Measurements from ENCODE around the gene ALK.

Gene ALK

DNA sequence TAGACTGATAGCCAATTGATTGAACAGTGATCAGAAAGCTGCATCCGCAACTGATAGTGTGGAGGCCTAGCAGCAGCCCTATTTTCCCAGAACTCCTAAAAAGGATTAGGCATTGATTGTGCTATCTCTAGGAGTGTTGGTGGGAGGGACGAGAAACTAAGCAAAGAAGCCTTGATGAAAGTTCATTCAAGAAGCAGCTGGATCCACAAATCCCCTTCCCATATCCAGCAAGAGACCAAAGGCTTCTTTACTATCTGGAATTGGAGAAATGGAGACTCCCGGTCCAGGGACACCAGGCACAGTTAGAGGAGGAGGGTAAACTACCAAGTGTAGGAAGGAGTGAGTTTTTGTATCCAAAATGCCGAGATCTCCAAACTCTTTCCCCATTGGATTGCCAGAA is 151.5 kb downstream of the ALK start:
- Histone ChIP-seq H3K36me3 (ENCODE audit: control insufficient read depth in 1 of 2, insufficient read depth in 2 of 2, low read length in 2 of 2) (no peaks in the 10 kb centered on the region), H3K27ac (ENCODE audit: low read length) (no peak overlapping the region), H3K4me1 (ENCODE audit: control insufficient read depth in 1 of 2, insufficient read depth in 2 of 2, low read length in 2 of 2) (peaks cover 0 to 5% of the 10 kb centered on the region in 2 donors), H3K4me3 (ENCODE audit: low read depth in 1 of 2, low read length in 2 of 2) (no peak overlapping the region), H3K9me3 (ENCODE audit: control insufficient read depth in 1 of 2, low read length in 2 of 2) (no peaks in the 10 kb centered on the region), H3K27me3 (ENCODE audit: low read depth, low read length) (no peaks in the 10 kb centered on the region)

DNA sequence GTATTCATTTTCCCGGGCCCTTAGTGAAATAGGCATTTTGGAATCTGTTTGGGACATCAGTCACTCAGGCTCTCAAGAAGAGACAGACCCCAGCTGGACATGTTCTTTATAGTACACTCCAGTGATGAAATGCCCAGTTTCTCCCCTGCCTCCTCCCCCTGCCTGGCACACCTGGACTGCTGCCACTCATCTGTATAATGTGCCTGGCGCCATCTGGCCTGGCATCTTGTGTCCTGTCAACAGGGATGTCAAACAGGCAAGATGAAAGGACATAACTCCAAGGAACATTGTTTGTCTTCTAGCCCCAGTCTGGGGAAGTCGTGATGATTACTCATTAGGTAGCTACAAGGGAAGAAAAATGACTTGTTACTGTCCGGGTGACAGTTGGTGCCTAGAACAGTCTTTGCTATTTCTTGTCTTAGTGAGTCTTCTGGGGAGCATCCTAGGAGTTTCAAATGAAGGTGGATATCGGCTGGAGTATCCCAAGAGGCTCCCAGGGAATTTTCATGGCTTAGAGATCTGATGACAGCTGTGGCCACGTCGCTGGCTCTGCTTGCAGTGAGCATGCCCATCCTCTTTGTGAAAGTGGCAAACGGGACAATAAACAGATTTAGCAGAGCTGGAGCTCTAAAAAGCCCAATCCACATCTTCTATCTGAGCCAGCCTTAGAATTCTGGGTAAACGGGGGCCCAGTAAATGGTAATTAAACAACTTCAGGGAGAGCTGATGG is 153.6 kb downstream of the ALK start:
- Histone ChIP-seq H3K27me3 (ENCODE audit: low read depth, low read length) (no peaks in the 10 kb centered on the region), H3K27ac (ENCODE audit: low read length) (no peak overlapping the region), H3K9me3 (ENCODE audit: control insufficient read depth in 1 of 2, low read length in 2 of 2) (no peaks in the 10 kb centered on the region), H3K36me3 (ENCODE audit: control insufficient read depth in 1 of 2, insufficient read depth in 2 of 2, low read length in 2 of 2) (no peaks in the 10 kb centered on the region), H3K4me3 (ENCODE audit: low read depth in 1 of 2, low read length in 2 of 2) (no peak overlapping the region), H3K4me1 (ENCODE audit: control insufficient read depth in 1 of 2, insufficient read depth in 2 of 2, low read length in 2 of 2) (peaks cover 0 to 5% of the 10 kb centered on the region in 2 donors)

- Histone ChIP-seq H3K9me3 (ENCODE audit: control insufficient read depth in 1 of 2, low read length in 2 of 2) (no peaks in the 10 kb centered on the region), H3K4me1 (ENCODE audit: control insufficient read depth in 1 of 2, insufficient read depth in 2 of 2, low read length in 2 of 2) (peaks cover 0 to 10% of the 10 kb centered on the region in 2 donors), H3K27ac (ENCODE audit: low read length) (no peak overlapping the region), H3K27me3 (ENCODE audit: low read depth, low read length) (no peaks in the 10 kb centered on the region), H3K36me3 (ENCODE audit: control insufficient read depth in 1 of 2, insufficient read depth in 2 of 2, low read length in 2 of 2) (no peaks in the 10 kb centered on the region), H3K4me3 (ENCODE audit: low read depth in 1 of 2, low read length in 2 of 2) (no peak overlapping the region)
Observed at GRCh38 chr2:29766191-29766590, 155.2 kb downstream of the ALK start.

- H3K27me3 ChIP-seq (ENCODE audit: low read depth, low read length) = no peaks in the 10 kb centered on the region
- no peak overlapping the region for H3K4me3 ChIP-seq (ENCODE audit: low read depth in 1 of 2, low read length in 2 of 2)
- H3K27ac ChIP-seq (ENCODE audit: low read length) = no peak overlapping the region
- peaks cover 0 to 10% of the 10 kb centered on the region in 2 donors for H3K4me1 ChIP-seq (ENCODE audit: control insufficient read depth in 1 of 2, insufficient read depth in 2 of 2, low read length in 2 of 2)
- no peaks in the 10 kb centered on the region for H3K9me3 ChIP-seq (ENCODE audit: control insufficient read depth in 1 of 2, low read length in 2 of 2)
- no peaks in the 10 kb centered on the region for H3K36me3 ChIP-seq (ENCODE audit: control insufficient read depth in 1 of 2, insufficient read depth in 2 of 2, low read length in 2 of 2)
Observed at GRCh38 chr2:29765721-29766120, 155.7 kb downstream of the ALK start.

- Histone ChIP-seq H3K27ac (ENCODE audit: low read length) (no peak overlapping the region), H3K27me3 (ENCODE audit: low read depth, low read length) (no peaks in the 10 kb centered on the region), H3K4me1 (ENCODE audit: control insufficient read depth in 1 of 2, insufficient read depth in 2 of 2, low read length in 2 of 2) (peaks cover 7 to 27% of the 10 kb centered on the region in 2 donors), H3K4me3 (ENCODE audit: low read depth in 1 of 2, low read length in 2 of 2) (no peak overlapping the region), H3K9me3 (ENCODE audit: control insufficient read depth in 1 of 2, low read length in 2 of 2) (no peaks in the 10 kb centered on the region), H3K36me3 (ENCODE audit: control insufficient read depth in 1 of 2, insufficient read depth in 2 of 2, low read length in 2 of 2) (no peaks in the 10 kb centered on the region)
Observed at GRCh38 chr2:29763371-29763770, 158.0 kb downstream of the ALK start.

DNA sequence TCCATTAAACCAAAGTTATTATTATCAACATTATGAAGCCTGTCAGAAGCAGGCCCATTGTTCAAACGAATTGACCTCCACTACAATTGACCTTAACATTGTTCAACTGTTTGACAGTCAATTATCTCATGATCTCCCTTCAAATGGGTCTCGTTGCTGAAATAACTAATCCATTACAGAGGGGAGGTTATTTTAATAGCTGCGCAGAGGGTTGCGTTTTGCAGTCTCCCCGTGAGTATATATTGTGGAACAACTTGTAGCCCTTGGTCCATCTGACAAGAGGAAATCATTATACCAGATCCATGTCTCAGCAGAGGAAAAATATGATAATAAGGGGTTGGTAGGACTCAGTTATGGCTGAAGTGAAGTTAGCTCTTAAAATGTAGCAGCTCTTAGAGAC is 159.1 kb downstream of the ALK start:
- Histone ChIP-seq H3K9me3 (ENCODE audit: control insufficient read depth in 1 of 2, low read length in 2 of 2) (no peaks in the 10 kb centered on the region), H3K27me3 (ENCODE audit: low read depth, low read length) (no peaks in the 10 kb centered on the region), H3K27ac (ENCODE audit: low read length) (no peak overlapping the region), H3K4me3 (ENCODE audit: low read depth in 1 of 2, low read length in 2 of 2) (no peak overlapping the region), H3K36me3 (ENCODE audit: control insufficient read depth in 1 of 2, insufficient read depth in 2 of 2, low read length in 2 of 2) (no peaks in the 10 kb centered on the region), H3K4me1 (ENCODE audit: control insufficient read depth in 1 of 2, insufficient read depth in 2 of 2, low read length in 2 of 2) (peaks cover 7 to 21% of the 10 kb centered on the region in 2 donors)

GRCh38 chr2:29761278-29761677 is 160.1 kb downstream of the ALK start:
- Histone ChIP-seq H3K36me3 (ENCODE audit: control insufficient read depth in 1 of 2, insufficient read depth in 2 of 2, low read length in 2 of 2) (no peaks in the 10 kb centered on the region), H3K4me1 (ENCODE audit: control insufficient read depth in 1 of 2, insufficient read depth in 2 of 2, low read length in 2 of 2) (peaks cover 7 to 21% of the 10 kb centered on the region in 2 donors), H3K4me3 (ENCODE audit: low read depth in 1 of 2, low read length in 2 of 2) (no peak overlapping the region), H3K9me3 (ENCODE audit: control insufficient read depth in 1 of 2, low read length in 2 of 2) (no peaks in the 10 kb centered on the region), H3K27me3 (ENCODE audit: low read depth, low read length) (no peaks in the 10 kb centered on the region), H3K27ac (ENCODE audit: low read length) (no peak overlapping the region)

DNA sequence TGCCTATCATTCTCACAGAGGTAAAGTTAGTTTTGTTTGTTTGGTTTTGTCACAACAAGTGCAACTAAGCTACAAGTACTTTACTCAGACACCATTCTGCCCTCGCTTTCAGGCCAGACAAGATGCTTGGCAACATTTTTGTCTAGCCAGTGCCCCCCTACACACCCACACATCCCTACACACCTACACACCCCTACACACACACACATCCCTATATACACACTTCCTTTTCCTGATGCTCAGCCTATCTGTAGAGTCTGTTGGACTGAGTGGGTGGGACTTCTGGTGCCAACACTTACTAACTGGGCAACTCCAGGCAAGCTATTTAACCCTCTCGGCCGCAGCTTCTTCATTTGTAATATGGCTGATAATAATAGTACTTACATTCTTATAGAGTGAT is 161.4 kb downstream of the ALK start:
- Histone ChIP-seq H3K27ac (ENCODE audit: low read length) (no peak overlapping the region), H3K4me1 (ENCODE audit: control insufficient read depth in 1 of 2, insufficient read depth in 2 of 2, low read length in 2 of 2) (peaks cover 7 to 21% of the 10 kb centered on the region in 2 donors), H3K4me3 (ENCODE audit: low read depth in 1 of 2, low read length in 2 of 2) (no peak overlapping the region), H3K27me3 (ENCODE audit: low read depth, low read length) (no peaks in the 10 kb centered on the region), H3K9me3 (ENCODE audit: control insufficient read depth in 1 of 2, low read length in 2 of 2) (no peaks in the 10 kb centered on the region), H3K36me3 (ENCODE audit: control insufficient read depth in 1 of 2, insufficient read depth in 2 of 2, low read length in 2 of 2) (no peaks in the 10 kb centered on the region)

DNA sequence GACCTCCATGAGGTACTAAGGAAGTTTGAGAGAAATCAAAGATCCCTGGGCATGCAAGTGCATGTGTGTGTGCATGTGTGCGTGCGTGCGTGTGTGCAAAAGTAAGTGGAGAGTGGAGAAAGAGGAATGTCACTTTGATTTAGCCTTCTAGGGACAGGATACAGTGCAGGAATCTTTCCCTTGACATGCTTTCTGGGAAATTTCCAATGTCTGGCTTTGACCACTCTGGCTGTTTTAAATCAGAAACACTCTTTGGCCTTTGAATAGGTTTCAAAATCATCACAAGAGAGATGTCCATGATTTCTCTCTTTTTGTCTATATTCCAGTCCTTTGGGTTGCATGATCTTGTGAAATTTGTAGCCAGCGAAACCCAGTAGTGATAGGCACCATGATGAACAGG is 162.0 kb downstream of the ALK start:
- no peaks in the 10 kb centered on the region for H3K9me3 ChIP-seq (ENCODE audit: control insufficient read depth in 1 of 2, low read length in 2 of 2)
- no peaks in the 10 kb centered on the region for H3K27me3 ChIP-seq (ENCODE audit: low read depth, low read length)
- H3K4me3 ChIP-seq (ENCODE audit: low read depth in 1 of 2, low read length in 2 of 2) = no peak overlapping the region
- peaks cover 7 to 21% of the 10 kb centered on the region in 2 donors for H3K4me1 ChIP-seq (ENCODE audit: control insufficient read depth in 1 of 2, insufficient read depth in 2 of 2, low read length in 2 of 2)
- H3K27ac ChIP-seq (ENCODE audit: low read length) = no peak overlapping the region
- no peaks in the 10 kb centered on the region for H3K36me3 ChIP-seq (ENCODE audit: control insufficient read depth in 1 of 2, insufficient read depth in 2 of 2, low read length in 2 of 2)

GRCh38 chr2:29755829-29756228 is 165.6 kb downstream of the ALK start:
- Histone ChIP-seq H3K36me3 (ENCODE audit: control insufficient read depth in 1 of 2, insufficient read depth in 2 of 2, low read length in 2 of 2) (no peaks in the 10 kb centered on the region), H3K27me3 (ENCODE audit: low read depth, low read length) (no peaks in the 10 kb centered on the region), H3K4me1 (ENCODE audit: control insufficient read depth in 1 of 2, insufficient read depth in 2 of 2, low read length in 2 of 2) (peaks cover 7 to 17% of the 10 kb centered on the region in 2 donors), H3K27ac (ENCODE audit: low read length) (no peak overlapping the region), H3K9me3 (ENCODE audit: control insufficient read depth in 1 of 2, low read length in 2 of 2) (no peaks in the 10 kb centered on the region), H3K4me3 (ENCODE audit: low read depth in 1 of 2, low read length in 2 of 2) (no peak overlapping the region)

- Histone ChIP-seq H3K9me3 (ENCODE audit: control insufficient read depth in 1 of 2, low read length in 2 of 2) (no peaks in the 10 kb centered on the region), H3K27me3 (ENCODE audit: low read depth, low read length) (no peaks in the 10 kb centered on the region), H3K4me1 (ENCODE audit: control insufficient read depth in 1 of 2, insufficient read depth in 2 of 2, low read length in 2 of 2) (peaks cover 7 to 17% of the 10 kb centered on the region in 2 donors), H3K27ac (ENCODE audit: low read length) (no peak overlapping the region), H3K4me3 (ENCODE audit: low read depth in 1 of 2, low read length in 2 of 2) (no peak overlapping the region), H3K36me3 (ENCODE audit: control insufficient read depth in 1 of 2, insufficient read depth in 2 of 2, low read length in 2 of 2) (no peaks in the 10 kb centered on the region)
Observed at GRCh38 chr2:29755233-29755632, 166.2 kb downstream of the ALK start.
